SK-N-SH (cell line): ENCODE results near the gene TES. TPM values are rescaled to one million over a fixed set of nuclear protein-coding genes. Genes with fewer than 3 reads are reported as not detected.
A peak's percentile ranks its signal among the peaks of the same experiment; 100 is the strongest.

ENCODE experiments used
- CTCF ChIA-PET: fragments of 300-600, 350-600 bp; formaldehyde crosslinking; extraction: SDS; loops from one replicate; lab custom pipeline; 2021; lab: Yijun Ruan, JAX
- POLR2A ChIA-PET: fragments of 350-600 bp; sonication (Branson Sonifier 250); formaldehyde crosslinking; extraction: SDS; loops from one replicate; lab custom pipeline; 2020; ENCODE audit warnings: antibody characterized with exemption, inconsistent platforms; lab: Yijun Ruan, JAX
- DNase-seq: peaks from one replicate; pipeline ENCODE4 v3.0.0; 2012
- H2AFZ ChIP-seq: fragments of 200-600 bp; sonication (generic); 2 replicates; pipeline ENCODE4 v1.8.1; 2016; ENCODE audit warnings: antibody characterized with exemption, mild to moderate bottlenecking, low read depth
- H3F3A ChIP-seq: fragments of 200-600 bp; sonication (generic); replicated peaks from 2 replicates; pipeline ENCODE3; 2016; ENCODE audit warnings: antibody characterized with exemption, mild to moderate bottlenecking; ENCODE audit not compliant: insufficient read depth
- H3K27ac ChIP-seq, 2 experiments: fragments of 200-500 bp in 1 of 2; fragments of 200-600 bp in 1 of 2; sonication (Bioruptor generic) in 1 of 2; sonication (generic), shearing (Covaris generic) in 1 of 2; 2 replicates each; pipeline versions ENCODE4 v1.5.1 to v1.6.1; 2014 to 2016; ENCODE audit warnings: low read depth in 2 of 2, inconsistent platforms in 1 of 2, low read length in 1 of 2, mild to moderate bottlenecking in 1 of 2, mixed read lengths in 1 of 2
- H3K27me3 ChIP-seq: fragments of 200-600 bp; sonication (generic), shearing (Covaris generic); 2 replicates; pipeline ENCODE4 v1.6.1; 2016; ENCODE audit warnings: mixed run types; ENCODE audit not compliant: insufficient read depth
- H3K36me3 ChIP-seq, 2 experiments: fragments of 200-500 bp in 1 of 2; fragments of 200-600 bp in 1 of 2; sonication (Bioruptor generic) in 1 of 2; sonication (generic) in 1 of 2; replicated peaks in 1 of 2; 2 replicates each; pipeline versions ENCODE3 to v1.5.1; 2014 to 2016; ENCODE audit warnings: low read length in 1 of 2, mild to moderate bottlenecking in 1 of 2; ENCODE audit not compliant: insufficient read depth in 2 of 2, control insufficient read depth in 1 of 2
- H3K4me1 ChIP-seq, 2 experiments: fragments of 200-500 bp in 1 of 2; fragments of 200-600 bp in 1 of 2; sonication (Bioruptor generic) in 1 of 2; sonication (generic), shearing (Covaris generic) in 1 of 2; 2 replicates each; pipeline versions ENCODE4 v1.5.1 to v1.6.1; 2014 to 2016; ENCODE audit warnings: low read depth in 1 of 2, low read length in 1 of 2, mixed run types in 1 of 2; ENCODE audit not compliant: insufficient read depth in 2 of 2, control insufficient read depth in 1 of 2
- H3K4me2 ChIP-seq: fragments of 200-600 bp; sonication (generic), shearing (Covaris generic); 2 replicates; pipeline ENCODE4 v1.6.1; 2017; ENCODE audit warnings: mixed run types
- H3K4me3 ChIP-seq, 2 experiments: fragments of 200-500 bp in 1 of 2; fragments of 200-600 bp in 1 of 2; sonication (Bioruptor generic) in 1 of 2; sonication (generic), shearing (Covaris generic) in 1 of 2; 2 replicates each; pipeline versions ENCODE4 v1.5.1 to v1.8.1; 2014 to 2016; ENCODE audit warnings: low read depth in 2 of 2, inconsistent platforms in 1 of 2, low read length in 1 of 2, mild to moderate bottlenecking in 1 of 2, mixed read lengths in 1 of 2, moderate library complexity in 1 of 2
- H3K79me2 ChIP-seq: fragments of 200-600 bp; sonication (generic); 2 replicates; pipeline ENCODE4 v1.8.1; 2017; ENCODE audit warnings: mild to moderate bottlenecking; ENCODE audit not compliant: insufficient read depth
- H3K9ac ChIP-seq: fragments of 200-600 bp; sonication (generic); 2 replicates; pipeline ENCODE4 v1.6.1; 2017; ENCODE audit warnings: mixed run types
- H3K9me2 ChIP-seq: fragments of 200-600 bp; sonication (generic); 2 replicates; pipeline ENCODE4 v1.6.1; 2017; ENCODE audit warnings: mixed run types
- H3K9me3 ChIP-seq: fragments of 200-600 bp; sonication (generic); 2 replicates; pipeline ENCODE4 v1.6.1; 2017; ENCODE audit warnings: mixed run types, mild to moderate bottlenecking, moderate library complexity
- H4K20me1 ChIP-seq: fragments of 200-600 bp; sonication (generic); 2 replicates; pipeline ENCODE4 v1.6.1; 2017; ENCODE audit warnings: mild to moderate bottlenecking, mixed run types; ENCODE audit not compliant: insufficient read depth
- ELF1 ChIP-seq: IDR thresholded peaks from 2 replicates; pipeline ENCODE4 v1.4.0; 2012
- EP300 ChIP-seq, 2 experiments: IDR thresholded peaks; 2 replicates each; pipeline versions ENCODE4 v1.4.0 to v1.6.1; 2012; ENCODE audit warnings: borderline replicate concordance in 1 of 2, low read depth in 1 of 2, low read length in 1 of 2
- EZH2phosphoT487 ChIP-seq: fragments of 200-600 bp; sonication (generic); IDR thresholded peaks from 2 replicates; pipeline ENCODE4 v1.6.1; 2017; ENCODE audit warnings: low read depth, mixed run types, mild to moderate bottlenecking, antibody characterized with exemption, moderate library complexity, borderline replicate concordance
- FOSL2 ChIP-seq: IDR thresholded peaks from 2 replicates; pipeline ENCODE4 v1.4.0; 2012; ENCODE audit warnings: low read depth, mild to moderate bottlenecking, moderate library complexity, borderline replicate concordance
- FOXM1 ChIP-seq: IDR thresholded peaks from 2 replicates; pipeline ENCODE4 v1.4.0; 2012; ENCODE audit warnings: low read depth, mild to moderate bottlenecking
- GATA2 ChIP-seq: sonication (generic); formaldehyde crosslinking; IDR thresholded peaks from 2 replicates; pipeline ENCODE4 v1.5.0; 2020; ENCODE audit warnings: mild to moderate bottlenecking, missing genetic modification reagents
- JUND ChIP-seq: IDR thresholded peaks from 2 replicates; pipeline ENCODE4 v1.4.0; 2012
- MEF2A ChIP-seq: IDR thresholded peaks from 2 replicates; pipeline ENCODE4 v1.4.0; 2012; ENCODE audit warnings: low read depth, borderline replicate concordance
- MXI1 ChIP-seq: IDR thresholded peaks from 2 replicates; pipeline ENCODE4 v1.6.1; 2012; ENCODE audit warnings: mild to moderate bottlenecking, low read depth, low read length, improper control_type of control experiment
- POLR2AphosphoS5 ChIP-seq: IDR thresholded peaks from 2 replicates; pipeline ENCODE4 v1.6.1; 2012; ENCODE audit warnings: low read depth, low read length
- RFX5 ChIP-seq: IDR thresholded peaks from 2 replicates; pipeline ENCODE4 v1.6.1; 2012; ENCODE audit warnings: mild to moderate bottlenecking, improper control_type of control experiment, low read length
- RXRA ChIP-seq: IDR thresholded peaks from 2 replicates; pipeline ENCODE4 v1.4.0; 2012; ENCODE audit warnings: low read depth, mild to moderate bottlenecking, borderline replicate concordance
- TCF12 ChIP-seq: IDR thresholded peaks from 2 replicates; pipeline ENCODE4 v1.4.0; 2012
- TEAD4 ChIP-seq: IDR thresholded peaks from 2 replicates; pipeline ENCODE4 v1.4.0; 2012; ENCODE audit warnings: mild to moderate bottlenecking, borderline replicate concordance; ENCODE audit not compliant: insufficient read depth
- WGBS: methylation state at CpG from one replicate; pipeline ENCODE4 v1.1.6; 2017; ENCODE audit warnings: low lambda C conversion rate; 5-methylcytosine and 5-hydroxymethylcytosine counted together
- polyA plus RNA-seq, 3 experiments: library from polyadenylated mRNA; depleted of rRNA; stranded (reverse); fragments of >200 nt; gene quantifications; 2 replicates each; pipeline ENCODE4 v1.2.3, GENCODE V29; 2012
- TF ChIP-seq, protein P1 (sequence below): fragments of 200-600 bp; sonication (generic); IDR thresholded peaks from 2 replicates; pipeline ENCODE4 v1.6.1; 2017; ENCODE audit warnings: antibody characterized with exemption, mild to moderate bottlenecking, moderate library complexity
- TF ChIP-seq, protein P2 (sequence below): IDR thresholded peaks from 2 replicates; pipeline ENCODE4 v1.4.0; 2012; ENCODE audit warnings: low read depth
- TF ChIP-seq, protein P3 (sequence below): IDR thresholded peaks from 2 replicates; pipeline ENCODE4 v1.4.0; 2012; ENCODE audit warnings: low read depth, borderline replicate concordance
- TF ChIP-seq, protein P4 (sequence below): IDR thresholded peaks from 2 replicates; pipeline ENCODE4; 2012
- TF ChIP-seq, protein P5 (sequence below): fragments of 150-350 bp; IDR thresholded peaks from 2 replicates; pipeline ENCODE4 v1.6.1; 2016; ENCODE audit warnings: mild to moderate bottlenecking, low read depth, low read length
- TF ChIP-seq, protein P6 (sequence below): IDR thresholded peaks from 2 replicates; pipeline ENCODE4 v1.6.1; 2012; ENCODE audit warnings: mild to moderate bottlenecking, low read depth, low read length, moderate library complexity
- TF ChIP-seq, protein P7 (sequence below): IDR thresholded peaks from 2 replicates; pipeline ENCODE4 v1.4.0; 2012; ENCODE audit warnings: low read depth, borderline replicate concordance

Gene TES
- polyA plus RNA-seq, 1 of the 3 experiments (the other 2 are of a cell fraction), result 9.5 TPM

DNA sequence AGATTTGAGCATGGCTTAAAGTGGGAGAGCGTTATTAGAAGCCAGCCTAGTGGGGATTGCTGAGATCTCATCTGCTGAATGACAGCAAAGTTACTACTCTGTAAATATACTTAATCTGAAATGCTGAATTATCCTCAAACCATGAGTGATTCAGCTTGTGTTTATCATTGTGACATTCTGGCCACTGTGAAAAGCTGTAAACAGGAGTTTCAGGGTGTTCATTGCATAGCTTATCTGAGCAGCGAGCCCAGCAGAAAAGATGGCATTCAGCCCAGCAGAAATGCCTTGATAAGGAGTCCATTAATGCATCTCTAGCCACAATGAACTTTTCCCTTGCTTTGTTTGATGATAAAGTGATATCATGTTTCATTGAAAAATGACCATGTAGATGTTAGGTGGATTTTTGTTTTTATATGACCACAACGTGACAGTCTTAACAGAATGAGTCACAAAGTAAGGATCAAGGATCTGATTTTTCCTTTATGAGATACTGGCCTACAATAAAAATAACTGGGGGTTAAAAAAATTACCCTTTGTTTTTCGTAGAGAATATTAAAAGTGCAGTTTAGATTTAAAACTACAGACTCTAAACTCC, 7.8 kb downstream of the TES start:
- ChIA-PET CTCF (interaction anchor here (1.0 to 3.5 kb wide), 4 partner anchors 13 to 374 kb away, joined by 3 to 32 read pairs (median 18); no protein-coding TSS in a partner anchor), POLR2A (interaction anchor here (0.6 kb wide), 1 partner anchor 645 kb away, joined by 3 read pairs; no protein-coding TSS in a partner anchor)
- WGBS, result 4% methylated on average over 4 of the region's 4 CpGs
- Histone ChIP-seq H3K27me3 (peaks cover 10% of the 10 kb centered on the region; the same call in 1 of the 2 replicates), H3K9me2 (no peaks in the 10 kb centered on the region), H3F3A (peaks cover 13% of the 10 kb centered on the region), H2AFZ (no peak overlapping the region), H3K27ac (peak overlapping the region; percentile 47 to 99), H3K4me1 (peaks cover 9 to 67% of the 10 kb centered on the region in 2 experiments; a peak in 3 of 4 replicates), H3K4me3 (0 out of 4 replicates have a peak overlapping the region, but pooled peaks of 1 of the 2 experiments have one; percentile 9), H3K9me3 (no peaks in the 10 kb centered on the region), H3K36me3 (no peaks in the 10 kb centered on the region), H4K20me1 (0 out of 2 replicates have a peak, but pooled peaks cover 3% of the 10 kb centered on the region), H3K79me2 (no peaks in the 10 kb centered on the region), H3K4me2 (peak overlapping the region; percentile 10; the same call in 1 of the 2 replicates), H3K9ac (no peak overlapping the region; the same call in 1 of the 2 replicates)
- DNase-seq, result peak; percentile 58
- TF ChIP-seq, protein P1, sequence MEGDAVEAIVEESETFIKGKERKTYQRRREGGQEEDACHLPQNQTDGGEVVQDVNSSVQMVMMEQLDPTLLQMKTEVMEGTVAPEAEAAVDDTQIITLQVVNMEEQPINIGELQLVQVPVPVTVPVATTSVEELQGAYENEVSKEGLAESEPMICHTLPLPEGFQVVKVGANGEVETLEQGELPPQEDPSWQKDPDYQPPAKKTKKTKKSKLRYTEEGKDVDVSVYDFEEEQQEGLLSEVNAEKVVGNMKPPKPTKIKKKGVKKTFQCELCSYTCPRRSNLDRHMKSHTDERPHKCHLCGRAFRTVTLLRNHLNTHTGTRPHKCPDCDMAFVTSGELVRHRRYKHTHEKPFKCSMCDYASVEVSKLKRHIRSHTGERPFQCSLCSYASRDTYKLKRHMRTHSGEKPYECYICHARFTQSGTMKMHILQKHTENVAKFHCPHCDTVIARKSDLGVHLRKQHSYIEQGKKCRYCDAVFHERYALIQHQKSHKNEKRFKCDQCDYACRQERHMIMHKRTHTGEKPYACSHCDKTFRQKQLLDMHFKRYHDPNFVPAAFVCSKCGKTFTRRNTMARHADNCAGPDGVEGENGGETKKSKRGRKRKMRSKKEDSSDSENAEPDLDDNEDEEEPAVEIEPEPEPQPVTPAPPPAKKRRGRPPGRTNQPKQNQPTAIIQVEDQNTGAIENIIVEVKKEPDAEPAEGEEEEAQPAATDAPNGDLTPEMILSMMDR, result no peak
- TF ChIP-seq, protein P2, sequence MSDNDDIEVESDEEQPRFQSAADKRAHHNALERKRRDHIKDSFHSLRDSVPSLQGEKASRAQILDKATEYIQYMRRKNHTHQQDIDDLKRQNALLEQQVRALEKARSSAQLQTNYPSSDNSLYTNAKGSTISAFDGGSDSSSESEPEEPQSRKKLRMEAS, result peak; percentile 58; the same call in 1 of the 2 replicates
- TF ChIP-seq EP300 (IDR thresholded peaks at IDR 0.05; ENCODE audit: borderline replicate concordance in 1 of 2, low read depth in 1 of 2, low read length in 1 of 2) (peak; percentile 92 to 97), POLR2AphosphoS5 (peak; percentile 85; the same call in 1 of the 2 replicates), EZH2phosphoT487 (no peak), TEAD4 (peak; percentile 99), FOSL2 (peak; percentile 86), JUND (peak; percentile 97), RFX5 (no peak), MEF2A (peak; percentile 73), ELF1 (peak; percentile 34; the same call in 1 of the 2 replicates), RXRA (peak; percentile 98), MXI1 (peak; percentile 93; the same call in 1 of the 2 replicates), GATA2 (CRISPR knock-in tag) (peak; percentile 100), FOXM1 (peak; percentile 95), TCF12 (peak; percentile 98)
- TF ChIP-seq, protein P3, sequence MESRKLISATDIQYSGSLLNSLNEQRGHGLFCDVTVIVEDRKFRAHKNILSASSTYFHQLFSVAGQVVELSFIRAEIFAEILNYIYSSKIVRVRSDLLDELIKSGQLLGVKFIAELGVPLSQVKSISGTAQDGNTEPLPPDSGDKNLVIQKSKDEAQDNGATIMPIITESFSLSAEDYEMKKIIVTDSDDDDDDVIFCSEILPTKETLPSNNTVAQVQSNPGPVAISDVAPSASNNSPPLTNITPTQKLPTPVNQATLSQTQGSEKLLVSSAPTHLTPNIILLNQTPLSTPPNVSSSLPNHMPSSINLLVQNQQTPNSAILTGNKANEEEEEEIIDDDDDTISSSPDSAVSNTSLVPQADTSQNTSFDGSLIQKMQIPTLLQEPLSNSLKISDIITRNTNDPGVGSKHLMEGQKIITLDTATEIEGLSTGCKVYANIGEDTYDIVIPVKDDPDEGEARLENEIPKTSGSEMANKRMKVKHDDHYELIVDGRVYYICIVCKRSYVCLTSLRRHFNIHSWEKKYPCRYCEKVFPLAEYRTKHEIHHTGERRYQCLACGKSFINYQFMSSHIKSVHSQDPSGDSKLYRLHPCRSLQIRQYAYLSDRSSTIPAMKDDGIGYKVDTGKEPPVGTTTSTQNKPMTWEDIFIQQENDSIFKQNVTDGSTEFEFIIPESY, result peak; percentile 91
- TF ChIP-seq, protein P4, sequence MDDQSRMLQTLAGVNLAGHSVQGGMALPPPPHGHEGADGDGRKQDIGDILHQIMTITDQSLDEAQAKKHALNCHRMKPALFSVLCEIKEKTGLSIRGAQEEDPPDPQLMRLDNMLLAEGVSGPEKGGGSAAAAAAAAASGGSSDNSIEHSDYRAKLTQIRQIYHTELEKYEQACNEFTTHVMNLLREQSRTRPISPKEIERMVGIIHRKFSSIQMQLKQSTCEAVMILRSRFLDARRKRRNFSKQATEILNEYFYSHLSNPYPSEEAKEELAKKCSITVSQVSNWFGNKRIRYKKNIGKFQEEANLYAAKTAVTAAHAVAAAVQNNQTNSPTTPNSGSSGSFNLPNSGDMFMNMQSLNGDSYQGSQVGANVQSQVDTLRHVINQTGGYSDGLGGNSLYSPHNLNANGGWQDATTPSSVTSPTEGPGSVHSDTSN, result peak; percentile 94
- TF ChIP-seq, protein P5, sequence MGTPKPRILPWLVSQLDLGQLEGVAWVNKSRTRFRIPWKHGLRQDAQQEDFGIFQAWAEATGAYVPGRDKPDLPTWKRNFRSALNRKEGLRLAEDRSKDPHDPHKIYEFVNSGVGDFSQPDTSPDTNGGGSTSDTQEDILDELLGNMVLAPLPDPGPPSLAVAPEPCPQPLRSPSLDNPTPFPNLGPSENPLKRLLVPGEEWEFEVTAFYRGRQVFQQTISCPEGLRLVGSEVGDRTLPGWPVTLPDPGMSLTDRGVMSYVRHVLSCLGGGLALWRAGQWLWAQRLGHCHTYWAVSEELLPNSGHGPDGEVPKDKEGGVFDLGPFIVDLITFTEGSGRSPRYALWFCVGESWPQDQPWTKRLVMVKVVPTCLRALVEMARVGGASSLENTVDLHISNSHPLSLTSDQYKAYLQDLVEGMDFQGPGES, result no peak
- TF ChIP-seq, protein P6, sequence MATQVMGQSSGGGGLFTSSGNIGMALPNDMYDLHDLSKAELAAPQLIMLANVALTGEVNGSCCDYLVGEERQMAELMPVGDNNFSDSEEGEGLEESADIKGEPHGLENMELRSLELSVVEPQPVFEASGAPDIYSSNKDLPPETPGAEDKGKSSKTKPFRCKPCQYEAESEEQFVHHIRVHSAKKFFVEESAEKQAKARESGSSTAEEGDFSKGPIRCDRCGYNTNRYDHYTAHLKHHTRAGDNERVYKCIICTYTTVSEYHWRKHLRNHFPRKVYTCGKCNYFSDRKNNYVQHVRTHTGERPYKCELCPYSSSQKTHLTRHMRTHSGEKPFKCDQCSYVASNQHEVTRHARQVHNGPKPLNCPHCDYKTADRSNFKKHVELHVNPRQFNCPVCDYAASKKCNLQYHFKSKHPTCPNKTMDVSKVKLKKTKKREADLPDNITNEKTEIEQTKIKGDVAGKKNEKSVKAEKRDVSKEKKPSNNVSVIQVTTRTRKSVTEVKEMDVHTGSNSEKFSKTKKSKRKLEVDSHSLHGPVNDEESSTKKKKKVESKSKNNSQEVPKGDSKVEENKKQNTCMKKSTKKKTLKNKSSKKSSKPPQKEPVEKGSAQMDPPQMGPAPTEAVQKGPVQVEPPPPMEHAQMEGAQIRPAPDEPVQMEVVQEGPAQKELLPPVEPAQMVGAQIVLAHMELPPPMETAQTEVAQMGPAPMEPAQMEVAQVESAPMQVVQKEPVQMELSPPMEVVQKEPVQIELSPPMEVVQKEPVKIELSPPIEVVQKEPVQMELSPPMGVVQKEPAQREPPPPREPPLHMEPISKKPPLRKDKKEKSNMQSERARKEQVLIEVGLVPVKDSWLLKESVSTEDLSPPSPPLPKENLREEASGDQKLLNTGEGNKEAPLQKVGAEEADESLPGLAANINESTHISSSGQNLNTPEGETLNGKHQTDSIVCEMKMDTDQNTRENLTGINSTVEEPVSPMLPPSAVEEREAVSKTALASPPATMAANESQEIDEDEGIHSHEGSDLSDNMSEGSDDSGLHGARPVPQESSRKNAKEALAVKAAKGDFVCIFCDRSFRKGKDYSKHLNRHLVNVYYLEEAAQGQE, result peak; percentile 44; the same call in 1 of the 2 replicates
- TF ChIP-seq, protein P7, sequence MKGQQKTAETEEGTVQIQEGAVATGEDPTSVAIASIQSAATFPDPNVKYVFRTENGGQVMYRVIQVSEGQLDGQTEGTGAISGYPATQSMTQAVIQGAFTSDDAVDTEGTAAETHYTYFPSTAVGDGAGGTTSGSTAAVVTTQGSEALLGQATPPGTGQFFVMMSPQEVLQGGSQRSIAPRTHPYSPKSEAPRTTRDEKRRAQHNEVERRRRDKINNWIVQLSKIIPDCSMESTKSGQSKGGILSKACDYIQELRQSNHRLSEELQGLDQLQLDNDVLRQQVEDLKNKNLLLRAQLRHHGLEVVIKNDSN, result 0 out of 2 replicates have a peak, but pooled peaks have one; percentile 23
